Activated CD4-positive, alpha-beta T cell treated with anti-CD3 and anti-CD28 coated beads, Interleukin-10, Interleukin-2, amounts not matched to agents 100 ng/mL and 50 ng/mL, durations not matched to agents 16 hours and 8 hours (primary cell): ENCODE measurements around the gene ROBO4.

Experiments used
- DNase-seq: peaks from one replicate; pipeline ENCODE4 v3.0.0-alpha.2; 2020

ROBO4 gene

GRCh38 chr11:124839128-124839971 lies 58.3 kb downstream of the ROBO4 start:
- no peak for DNase-seq

- DNase-seq = no peak
These were observed 58.9 kb downstream of the ROBO4 start for GRCh38 chr11:124838805-124839127.

GRCh38 chr11:124837491-124837856 lies 60.2 kb downstream of the ROBO4 start:
- DNase-seq = peak; percentile 38

GRCh38 chr11:124835918-124836317 lies 61.7 kb downstream of the ROBO4 start:
- DNase-seq = no peak

- DNase-seq = no peak
These were observed 63.0 kb downstream of the ROBO4 start for GRCh38 chr11:124834526-124835180.
